ENCODE results near the gene IRGC. TPM values are rescaled to one million over a fixed set of nuclear protein-coding genes. Genes with fewer than 3 reads are reported as not detected.

IRGC gene
- total and polyA plus RNA-seq, 5 donors: not detected

- ATAC-seq: no peak
- no peaks in the 10 kb centered on the region for H3K27me3 ChIP-seq (ENCODE audit: control insufficient read depth, insufficient read depth)
- H3K27ac ChIP-seq (ENCODE audit: low read length): no peak overlapping the region
- H3K4me1 ChIP-seq (ENCODE audit: control insufficient read depth, insufficient read depth, low read length): no peaks in the 10 kb centered on the region
- WGBS: 84% methylated on average over 3 of the region's 3 CpGs
- no peaks in the 10 kb centered on the region for H3K9me3 ChIP-seq (ENCODE audit: control insufficient read depth, low read length)
- DNase-seq: no peak
- intact Hi-C loops (cut with DNase I): loop anchor here in 1 of 4 donors (5.0 kb wide), 1 partner anchor 44 kb away; no protein-coding TSS in a partner anchor
- no peak overlapping the region for H3K4me3 ChIP-seq (ENCODE audit: low read length)
These were observed 27.2 kb downstream of the IRGC start for GRCh38 chr19:43743059-43743458.

GRCh38 chr19:43747557-43748204, 31.8 kb downstream of the IRGC start:
- Histone ChIP-seq H3K4me1 (ENCODE audit: control insufficient read depth, insufficient read depth, low read length) (no peaks in the 10 kb centered on the region), H3K27ac (ENCODE audit: low read length) (no peak overlapping the region), H3K4me3 (ENCODE audit: low read length) (no peak overlapping the region), H3K9me3 (ENCODE audit: control insufficient read depth, low read length) (no peaks in the 10 kb centered on the region), H3K27me3 (ENCODE audit: control insufficient read depth, insufficient read depth) (no peaks in the 10 kb centered on the region)
- ATAC-seq: no peak
- WGBS: 83% methylated on average over 16 of the region's 16 CpGs
- intact Hi-C loops (cut with DNase I): loop anchor here in 1 of 4 donors (5.0 kb wide), 1 partner anchor 35 kb away; the partner anchor contains the start of gene KCNN4
- no peak for DNase-seq

- no peak for ATAC-seq
- no peak for DNase-seq
- no peak overlapping the region for H3K4me3 ChIP-seq (ENCODE audit: low read length)
- no peak overlapping the region for H3K27ac ChIP-seq (ENCODE audit: low read length)
- no peaks in the 10 kb centered on the region for H3K4me1 ChIP-seq (ENCODE audit: control insufficient read depth, insufficient read depth, low read length)
- H3K9me3 ChIP-seq (ENCODE audit: control insufficient read depth, low read length): no peaks in the 10 kb centered on the region
- 92% methylated on average over 4 of the region's 4 CpGs for WGBS
- no peaks in the 10 kb centered on the region for H3K27me3 ChIP-seq (ENCODE audit: control insufficient read depth, insufficient read depth)
- intact Hi-C loops (cut with DNase I): loop anchor here in 1 of 4 donors (5.0 kb wide), 1 partner anchor 34 kb away; the partner anchor contains the start of gene KCNN4
These were observed 32.3 kb downstream of the IRGC start for GRCh38 chr19:43748205-43748594.

GRCh38 chr19:43748685-43749084, 32.8 kb downstream of the IRGC start:
- intact Hi-C loops (cut with DNase I): loop anchor here in 1 of 4 donors (5.0 kb wide), 1 partner anchor 34 kb away; the partner anchor contains the start of gene KCNN4

GRCh38 chr19:43749152-43749551, 33.3 kb downstream of the IRGC start:
- Histone ChIP-seq H3K4me3 (ENCODE audit: low read length) (no peak overlapping the region), H3K27ac (ENCODE audit: low read length) (no peak overlapping the region), H3K4me1 (ENCODE audit: control insufficient read depth, insufficient read depth, low read length) (no peaks in the 10 kb centered on the region), H3K27me3 (ENCODE audit: control insufficient read depth, insufficient read depth) (no peaks in the 10 kb centered on the region), H3K9me3 (ENCODE audit: control insufficient read depth, low read length) (no peaks in the 10 kb centered on the region)
- 70% methylated on average over 7 of the region's 7 CpGs for WGBS
- intact Hi-C loops (cut with DNase I): loop anchor here in 1 of 4 donors (5.0 kb wide), 1 partner anchor 33 kb away; the partner anchor contains the start of gene KCNN4
- DNase-seq: no peak
- no peak for ATAC-seq

More at GRCh38 chr19:43748685-43749084, 32.8 kb downstream of the IRGC start:
- no peak for DNase-seq
- no peak overlapping the region for H3K4me3 ChIP-seq (ENCODE audit: low read length)
- no peak for ATAC-seq
- H3K27me3 ChIP-seq (ENCODE audit: control insufficient read depth, insufficient read depth): no peaks in the 10 kb centered on the region
- no peaks in the 10 kb centered on the region for H3K4me1 ChIP-seq (ENCODE audit: control insufficient read depth, insufficient read depth, low read length)
- WGBS: 80% methylated on average over 4 of the region's 4 CpGs
- H3K27ac ChIP-seq (ENCODE audit: low read length): no peak overlapping the region
- H3K9me3 ChIP-seq (ENCODE audit: control insufficient read depth, low read length): no peaks in the 10 kb centered on the region

GRCh38 chr19:43749898-43750297, 34.0 kb downstream of the IRGC start:
- Histone ChIP-seq H3K4me1 (ENCODE audit: control insufficient read depth, insufficient read depth, low read length) (no peaks in the 10 kb centered on the region), H3K4me3 (ENCODE audit: low read length) (no peak overlapping the region), H3K27me3 (ENCODE audit: control insufficient read depth, insufficient read depth) (no peaks in the 10 kb centered on the region), H3K9me3 (ENCODE audit: control insufficient read depth, low read length) (no peaks in the 10 kb centered on the region), H3K27ac (ENCODE audit: low read length) (no peak overlapping the region)
- no peak for DNase-seq
- no peak for ATAC-seq
- 98% methylated on average over 1 of the region's 1 CpG for WGBS
- intact Hi-C loops (cut with DNase I): loop anchor here in 1 of 4 donors (5.0 kb wide), 1 partner anchor 32 kb away; the partner anchor contains the start of gene KCNN4

- H3K4me3 ChIP-seq (ENCODE audit: low read length): no peak overlapping the region
- H3K27ac ChIP-seq (ENCODE audit: low read length): no peak overlapping the region
- intact Hi-C loops (cut with DNase I): no loop called here
- ATAC-seq (no peak), DNase-seq (no peak)
- WGBS: 95% methylated on average over 4 of the region's 4 CpGs
- no peaks in the 10 kb centered on the region for H3K4me1 ChIP-seq (ENCODE audit: control insufficient read depth, insufficient read depth, low read length)
- H3K9me3 ChIP-seq (ENCODE audit: control insufficient read depth, low read length): no peaks in the 10 kb centered on the region
- H3K27me3 ChIP-seq (ENCODE audit: control insufficient read depth, insufficient read depth): no peaks in the 10 kb centered on the region
These were observed 35.8 kb downstream of the IRGC start for GRCh38 chr19:43751466-43752220.

- no peak for ATAC-seq
- intact Hi-C loops (cut with DNase I): no loop called here
- WGBS: 97% methylated on average over 6 of the region's 6 CpGs
- DNase-seq: no peak
- no peaks in the 10 kb centered on the region for H3K9me3 ChIP-seq (ENCODE audit: control insufficient read depth, low read length)
- no peak overlapping the region for H3K27ac ChIP-seq (ENCODE audit: low read length)
- H3K4me3 ChIP-seq (ENCODE audit: low read length): no peak overlapping the region
- H3K4me1 ChIP-seq (ENCODE audit: control insufficient read depth, insufficient read depth, low read length): no peaks in the 10 kb centered on the region
- no peaks in the 10 kb centered on the region for H3K27me3 ChIP-seq (ENCODE audit: control insufficient read depth, insufficient read depth)
These were observed 36.5 kb downstream of the IRGC start for GRCh38 chr19:43752287-43752875.

GRCh38 chr19:43754253-43754502, 38.3 kb downstream of the IRGC start:
- peak overlapping the region; percentile 96 for H3K27ac ChIP-seq (ENCODE audit: low read length)
- ATAC-seq (no peak), DNase-seq (no peak)
- H3K4me1 ChIP-seq (ENCODE audit: control insufficient read depth, insufficient read depth, low read length): no peaks in the 10 kb centered on the region
- no peaks in the 10 kb centered on the region for H3K27me3 ChIP-seq (ENCODE audit: control insufficient read depth, insufficient read depth)
- H3K9me3 ChIP-seq (ENCODE audit: control insufficient read depth, low read length): no peaks in the 10 kb centered on the region
- intact Hi-C loops (cut with DNase I): no loop called here
- WGBS: under 1% methylated on average over 11 of the region's 11 CpGs
- peak overlapping the region; percentile 61 for H3K4me3 ChIP-seq (ENCODE audit: low read length)

- peak within 1 kb of the TSS; percentile 96 for H3K27ac ChIP-seq (ENCODE audit: low read length)
- under 1% methylated on average over 79 of the region's 79 CpGs for WGBS
- intact Hi-C loops (cut with DNase I): no loop called here
- H3K9me3 ChIP-seq (ENCODE audit: control insufficient read depth, low read length): no peaks in the 10 kb centered on the region
- H3K4me3 ChIP-seq (ENCODE audit: low read length): peak within 1 kb of the TSS; percentile 61
- no peaks in the 10 kb centered on the region for H3K27me3 ChIP-seq (ENCODE audit: control insufficient read depth, insufficient read depth)
- peak; percentile 99 to 100 (median 99) for DNase-seq
- no peaks in the 10 kb centered on the region for H3K4me1 ChIP-seq (ENCODE audit: control insufficient read depth, insufficient read depth, low read length)
- ATAC-seq: peak; percentile 96 to 97
These were observed 38.8 kb downstream of the IRGC start, which contains the start of gene SMG9 for GRCh38 chr19:43754503-43755255. Gene SMG9, minus strand, starts transcription at chr19:43754962. Its CDS starts 4,221 bp downstream, at chr19:43750741.

All from right cardiac atrium (tissue), 5 donors.